ENCODE results near the gene DNAJC13. TPM values are rescaled to one million over a fixed set of nuclear protein-coding genes. Genes with fewer than 3 reads are reported as not detected.

The DNAJC13 gene
- total RNA-seq, 4 donors from 2014 or later = 20.6 to 52.6 (median 39.7) TPM

- WGBS = 20% methylated on average over 4 of the region's 4 CpGs
- Histone ChIP-seq H3K4me1 (peaks cover 23% of the 10 kb centered on the region), H3K36me3 (no peaks in the 10 kb centered on the region), H3K9me3 (no peaks in the 10 kb centered on the region), H3K27ac (no peak overlapping the region), H3K27me3 (no peaks in the 10 kb centered on the region), H3K4me3 (peak overlapping the region; percentile 90)
- DNase-seq (ENCODE audit: low spot score in 2 of 2) = no peak
- TF ChIP-seq POLR2A (IDR thresholded peaks at IDR 0.05) (no peak), POLR2AphosphoS5 (IDR thresholded peaks at IDR 0.05) (no peak), EP300 (IDR thresholded peaks at IDR 0.05) (no peak)
- TF ChIP-seq, protein P1, sequence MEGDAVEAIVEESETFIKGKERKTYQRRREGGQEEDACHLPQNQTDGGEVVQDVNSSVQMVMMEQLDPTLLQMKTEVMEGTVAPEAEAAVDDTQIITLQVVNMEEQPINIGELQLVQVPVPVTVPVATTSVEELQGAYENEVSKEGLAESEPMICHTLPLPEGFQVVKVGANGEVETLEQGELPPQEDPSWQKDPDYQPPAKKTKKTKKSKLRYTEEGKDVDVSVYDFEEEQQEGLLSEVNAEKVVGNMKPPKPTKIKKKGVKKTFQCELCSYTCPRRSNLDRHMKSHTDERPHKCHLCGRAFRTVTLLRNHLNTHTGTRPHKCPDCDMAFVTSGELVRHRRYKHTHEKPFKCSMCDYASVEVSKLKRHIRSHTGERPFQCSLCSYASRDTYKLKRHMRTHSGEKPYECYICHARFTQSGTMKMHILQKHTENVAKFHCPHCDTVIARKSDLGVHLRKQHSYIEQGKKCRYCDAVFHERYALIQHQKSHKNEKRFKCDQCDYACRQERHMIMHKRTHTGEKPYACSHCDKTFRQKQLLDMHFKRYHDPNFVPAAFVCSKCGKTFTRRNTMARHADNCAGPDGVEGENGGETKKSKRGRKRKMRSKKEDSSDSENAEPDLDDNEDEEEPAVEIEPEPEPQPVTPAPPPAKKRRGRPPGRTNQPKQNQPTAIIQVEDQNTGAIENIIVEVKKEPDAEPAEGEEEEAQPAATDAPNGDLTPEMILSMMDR (IDR thresholded peaks at IDR 0.05) = no peak
Measured at GRCh38 chr3:132418916-132419315, 1.6 kb downstream of the DNAJC13 start.

DNA sequence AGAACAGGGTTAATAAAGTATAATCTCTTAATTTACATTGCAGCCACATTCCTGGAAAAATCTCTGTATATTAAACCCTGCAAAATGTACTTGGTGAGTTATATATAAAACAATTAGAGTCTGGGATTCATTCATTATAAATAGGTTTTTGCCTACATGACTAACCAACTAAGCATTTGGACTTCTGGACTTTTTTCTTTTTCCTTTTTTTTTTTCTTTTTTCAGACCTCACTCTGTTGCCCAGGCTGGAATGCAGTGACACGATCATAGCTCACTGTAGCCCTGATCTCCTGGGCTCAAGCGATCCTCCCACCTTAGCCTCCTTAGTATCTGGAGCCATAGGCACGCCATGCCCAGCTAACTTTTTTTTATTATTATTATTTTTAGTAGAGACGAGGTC lies 4.5 kb downstream of the DNAJC13 start:
- Histone ChIP-seq H3K27me3 (no peaks in the 10 kb centered on the region), H3K27ac (no peak overlapping the region), H3K4me3 (no peak overlapping the region), H3K9me3 (no peaks in the 10 kb centered on the region), H3K4me1 (peaks cover 23% of the 10 kb centered on the region), H3K36me3 (no peaks in the 10 kb centered on the region)
- no peak for DNase-seq (ENCODE audit: low spot score in 2 of 2)
- WGBS = 88% methylated on average over 4 of the region's 4 CpGs
- TF ChIP-seq POLR2AphosphoS5 (IDR thresholded peaks at IDR 0.05) (no peak), POLR2A (IDR thresholded peaks at IDR 0.05) (no peak)
- TF ChIP-seq, protein P1 (IDR thresholded peaks at IDR 0.05) = no peak

- TF ChIP-seq, protein P1 (IDR thresholded peaks at IDR 0.05) = no peak
- TF ChIP-seq EP300 (IDR thresholded peaks at IDR 0.05) (no peak), POLR2A (IDR thresholded peaks at IDR 0.05) (no peak), POLR2AphosphoS5 (IDR thresholded peaks at IDR 0.05) (no peak)
- H3K27ac ChIP-seq = no peak overlapping the region
- H3K36me3 ChIP-seq = no peaks in the 10 kb centered on the region
- no peaks in the 10 kb centered on the region for H3K27me3 ChIP-seq
- H3K9me3 ChIP-seq = no peaks in the 10 kb centered on the region
- 89% methylated on average over 1 of the region's 1 CpG for WGBS
- no peak for DNase-seq (ENCODE audit: low spot score in 2 of 2)
- peaks cover 23% of the 10 kb centered on the region for H3K4me1 ChIP-seq
- H3K4me3 ChIP-seq = no peak overlapping the region
Measured at GRCh38 chr3:132422531-132422930, 5.2 kb downstream of the DNAJC13 start.

GRCh38 chr3:132432639-132433038 lies 15.3 kb downstream of the DNAJC13 start:
- H3K4me3 ChIP-seq = no peak overlapping the region
- H3K36me3 ChIP-seq = no peaks in the 10 kb centered on the region
- no peaks in the 10 kb centered on the region for H3K9me3 ChIP-seq
- H3K27ac ChIP-seq = no peak overlapping the region
- no peak for DNase-seq (ENCODE audit: low spot score in 2 of 2)
- H3K27me3 ChIP-seq = no peaks in the 10 kb centered on the region
- TF ChIP-seq EP300 (IDR thresholded peaks at IDR 0.05) (no peak), POLR2AphosphoS5 (IDR thresholded peaks at IDR 0.05) (no peak)
- TF ChIP-seq, protein P1 (IDR thresholded peaks at IDR 0.05) = no peak
- WGBS = 38% methylated on average over 2 of the region's 2 CpGs
- peaks cover 10% of the 10 kb centered on the region for H3K4me1 ChIP-seq

DNA sequence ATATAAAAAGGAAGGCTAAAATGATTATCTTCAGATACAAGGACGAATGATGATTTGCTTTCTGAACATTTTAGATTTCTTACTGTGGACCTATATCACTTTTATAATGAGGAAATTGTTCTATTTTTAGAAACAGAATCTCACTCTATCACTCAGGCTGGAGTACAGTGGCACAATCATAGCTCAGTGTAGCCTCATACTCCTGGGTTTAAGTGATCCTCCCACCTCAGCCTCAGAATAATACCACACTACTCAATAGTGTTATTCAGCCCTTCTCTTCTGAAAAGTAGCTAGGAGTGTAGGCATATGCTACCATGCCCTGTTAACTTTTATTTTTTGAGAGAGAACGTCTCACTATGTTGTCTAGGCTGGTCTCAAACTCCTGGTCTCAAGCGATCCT lies 15.8 kb downstream of the DNAJC13 start:
- no peak for TF ChIP-seq POLR2AphosphoS5 (IDR thresholded peaks at IDR 0.05)
- TF ChIP-seq POLR2A (IDR thresholded peaks at IDR 0.05) = no peak
- no peak for TF ChIP-seq EP300 (IDR thresholded peaks at IDR 0.05)
- TF ChIP-seq, protein P1 (IDR thresholded peaks at IDR 0.05) = no peak
- no peaks in the 10 kb centered on the region for H3K27me3 ChIP-seq
- WGBS = 89% methylated on average over 3 of the region's 3 CpGs

More for the DNA sequence above, 15.8 kb downstream of the DNAJC13 start:
- Histone ChIP-seq H3K9me3 (no peaks in the 10 kb centered on the region), H3K4me3 (no peak overlapping the region), H3K27ac (no peak overlapping the region), H3K4me1 (peaks cover 10% of the 10 kb centered on the region), H3K36me3 (no peaks in the 10 kb centered on the region)
- DNase-seq (ENCODE audit: low spot score in 2 of 2) = no peak

Measured in suprapubic skin (tissue), 4 donors.